ENCODE measurements around the gene NMT1.
A peak's percentile ranks its signal among the peaks of the same experiment; 100 is the strongest.

NMT1 gene

DNA sequence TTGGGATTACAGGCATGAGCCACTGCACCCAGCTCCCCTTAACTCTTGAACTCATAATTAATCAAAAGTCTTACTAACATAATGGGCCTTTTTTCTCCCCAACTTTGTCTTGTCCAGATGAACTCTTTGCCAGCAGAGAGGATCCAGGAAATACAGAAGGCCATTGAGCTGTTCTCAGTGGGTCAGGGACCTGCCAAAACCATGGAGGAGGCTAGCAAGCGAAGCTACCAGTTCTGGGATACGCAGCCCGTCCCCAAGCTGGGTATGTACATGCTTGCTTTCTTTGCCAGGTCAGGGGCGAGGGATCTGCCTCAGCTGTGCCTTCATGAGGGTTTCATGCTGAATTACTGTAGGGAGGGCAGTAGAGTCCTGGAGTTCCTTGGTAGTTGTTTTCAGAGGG, 25.3 kb downstream of the NMT1 start:
- no peak for DNase-seq

DNA sequence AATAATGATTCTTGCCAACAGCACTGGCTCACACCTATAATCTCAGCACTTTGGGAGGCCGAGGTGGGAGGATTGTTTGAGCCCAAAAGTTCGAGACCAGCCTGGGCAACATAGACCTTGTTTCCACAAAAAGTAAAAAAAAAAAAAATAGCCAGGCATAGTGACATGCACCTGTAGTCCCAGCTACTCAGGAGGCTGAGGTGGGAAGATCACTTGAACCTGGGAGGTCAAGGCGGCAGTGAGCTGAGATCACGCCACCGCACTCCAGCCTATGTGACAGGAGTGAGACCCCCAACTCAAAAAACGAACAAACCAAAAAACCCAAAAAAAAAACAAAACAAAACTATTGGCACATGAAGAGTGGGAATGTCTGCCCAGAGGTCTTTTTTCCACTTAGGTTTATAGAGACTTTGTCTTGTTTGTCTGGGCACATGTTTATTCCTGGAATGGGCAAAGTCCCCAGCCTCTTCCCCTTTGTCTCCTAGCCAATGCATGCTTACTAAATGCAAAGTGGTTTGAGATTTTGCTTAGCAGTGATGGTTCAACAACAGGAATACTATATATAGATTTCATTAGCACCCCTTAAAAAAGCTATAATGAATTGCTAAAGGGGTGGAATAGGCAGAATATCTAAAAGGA, 25.9 kb downstream of the NMT1 start:
- no peak for DNase-seq

DNA sequence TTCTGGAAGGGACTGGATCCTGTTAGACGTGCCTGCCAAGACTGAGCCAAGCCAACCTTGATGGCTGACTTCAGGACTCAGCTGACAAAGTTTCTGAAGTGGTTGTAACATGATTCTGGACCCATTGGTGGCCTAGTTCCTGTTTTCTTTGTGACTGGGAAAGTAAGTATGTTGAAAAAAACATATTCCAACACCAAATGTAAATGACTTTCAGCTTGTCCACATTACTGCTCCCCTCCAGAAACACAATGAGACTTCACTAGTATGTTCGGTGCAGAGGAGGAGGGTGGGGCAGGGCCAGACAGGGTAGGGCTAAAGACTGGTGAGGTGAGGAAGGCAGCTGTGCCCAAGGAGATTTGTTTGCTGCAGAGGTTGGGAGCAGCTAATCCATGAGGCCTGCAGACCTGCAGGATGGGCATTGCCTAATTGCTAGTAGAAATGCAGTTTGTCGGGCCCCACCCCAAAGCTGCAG, 26.4 kb downstream of the NMT1 start:
- no peak for DNase-seq

DNA sequence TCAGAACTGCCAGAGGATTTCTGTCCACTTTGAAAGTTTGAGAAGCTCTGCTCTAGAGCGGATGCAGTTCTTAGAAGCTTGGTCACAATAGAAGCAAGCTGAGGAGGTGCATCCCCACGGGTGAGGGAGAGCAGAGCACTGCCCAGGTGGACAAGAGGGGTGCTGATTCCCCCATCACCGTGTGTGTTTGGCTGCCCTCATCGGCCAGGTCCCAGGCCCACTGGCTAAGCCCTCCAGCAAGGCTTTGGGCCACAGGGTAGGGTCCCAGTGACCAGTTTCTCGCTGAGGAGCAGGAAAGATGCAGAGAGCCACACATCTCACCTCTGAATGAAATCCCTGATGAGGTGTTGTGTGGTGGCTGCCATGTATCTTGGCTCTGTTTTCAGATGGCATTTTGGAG, 26.9 kb downstream of the NMT1 start:
- no peak for DNase-seq

DNA sequence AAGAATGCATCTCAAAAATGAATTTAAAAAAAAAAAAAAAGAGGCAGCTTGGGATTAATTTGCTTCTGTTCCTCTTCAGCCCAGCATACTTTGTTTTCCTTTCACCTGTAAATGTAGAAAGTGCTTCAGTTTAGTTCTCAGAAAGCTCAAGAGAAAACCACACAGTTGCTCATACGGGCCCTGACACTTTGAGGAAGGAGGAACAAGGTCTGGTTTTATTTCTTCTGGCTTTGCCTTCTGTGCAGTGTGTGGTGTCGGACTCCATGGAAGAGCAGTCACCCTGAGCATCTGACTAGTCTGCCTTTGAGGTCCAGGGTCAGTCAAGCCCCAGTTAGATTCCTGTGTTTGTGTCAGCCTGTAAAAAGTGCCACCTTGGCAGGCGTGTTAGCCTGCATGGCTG, 27.6 kb downstream of the NMT1 start:
- DNase-seq: no peak

DNA sequence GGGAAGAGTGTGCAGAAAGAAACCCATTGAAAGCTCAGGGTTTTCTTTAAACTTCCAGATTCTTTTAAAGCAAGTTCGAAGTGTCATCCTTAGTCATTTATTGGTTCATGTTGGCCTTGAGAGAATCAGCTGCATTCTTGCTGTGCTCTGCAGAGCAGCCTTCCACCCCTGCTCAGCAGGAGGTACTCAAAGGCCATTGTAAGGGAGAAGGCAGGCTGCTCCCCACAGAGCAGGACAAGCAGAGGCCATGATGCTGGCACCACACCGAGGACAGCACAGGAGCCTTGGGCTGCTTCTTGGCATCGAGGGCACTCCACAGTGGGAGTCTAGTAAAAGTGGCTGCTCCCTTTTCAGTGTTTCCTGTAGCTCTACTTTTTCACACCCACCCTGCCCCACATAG, 29.6 kb downstream of the NMT1 start:
- DNase-seq: no peak

DNA sequence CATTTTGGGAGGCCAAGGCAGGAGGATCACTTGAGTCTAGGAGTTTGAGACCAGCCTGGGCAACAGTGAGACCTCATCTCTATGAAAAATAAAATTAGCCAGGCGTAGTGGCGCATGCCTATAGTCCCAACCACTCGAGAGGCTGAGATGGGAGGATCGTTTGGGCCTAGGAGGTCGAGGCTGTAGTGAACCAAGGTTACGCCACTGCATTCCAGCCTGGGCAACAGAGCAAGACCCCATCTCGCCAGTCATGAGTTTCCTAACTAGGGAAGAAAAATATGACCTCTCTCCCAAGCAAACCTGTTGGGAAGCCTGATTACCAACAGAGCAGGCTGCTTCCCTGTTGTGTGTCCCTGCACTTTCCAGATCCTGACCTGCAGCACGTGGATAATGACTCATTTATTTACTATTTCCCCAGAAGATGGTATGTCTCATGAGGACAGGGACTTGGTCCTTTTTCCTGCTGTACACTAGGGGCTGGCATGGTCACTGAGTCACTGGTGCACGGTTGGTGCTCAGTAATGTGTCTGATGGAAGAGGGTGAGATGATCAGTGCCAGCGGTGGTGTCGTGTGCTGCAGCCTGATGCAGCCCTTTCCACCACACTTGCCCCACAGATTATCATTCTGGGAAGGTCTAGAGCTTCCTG, 30.8 kb downstream of the NMT1 start:
- DNase-seq: no peak

DNA sequence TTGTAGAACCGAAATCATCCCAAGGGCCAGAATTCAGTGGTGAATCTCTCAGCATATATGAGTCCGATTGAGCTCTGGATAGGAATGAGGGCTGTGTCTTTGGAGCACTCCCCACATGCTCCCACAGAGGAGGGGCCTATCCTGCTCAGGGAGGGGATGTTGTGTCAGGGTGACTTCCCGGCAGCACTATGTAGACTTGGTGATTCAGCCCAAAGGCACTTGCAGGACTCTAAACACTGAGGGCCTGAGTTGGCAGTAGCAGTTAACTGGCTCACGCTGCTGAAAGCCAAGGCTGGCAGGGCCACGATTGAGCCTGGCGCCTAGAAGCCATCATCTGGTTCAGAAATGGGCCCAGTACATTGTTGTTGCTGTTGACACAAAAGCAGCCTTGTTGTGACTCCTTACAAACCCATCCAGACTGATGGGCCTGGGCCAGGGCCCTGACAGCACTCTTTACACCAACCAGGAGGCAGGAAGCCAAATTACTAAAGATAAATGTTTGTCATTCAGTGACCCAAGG, 31.9 kb downstream of the NMT1 start:
- no peak for DNase-seq

DNA sequence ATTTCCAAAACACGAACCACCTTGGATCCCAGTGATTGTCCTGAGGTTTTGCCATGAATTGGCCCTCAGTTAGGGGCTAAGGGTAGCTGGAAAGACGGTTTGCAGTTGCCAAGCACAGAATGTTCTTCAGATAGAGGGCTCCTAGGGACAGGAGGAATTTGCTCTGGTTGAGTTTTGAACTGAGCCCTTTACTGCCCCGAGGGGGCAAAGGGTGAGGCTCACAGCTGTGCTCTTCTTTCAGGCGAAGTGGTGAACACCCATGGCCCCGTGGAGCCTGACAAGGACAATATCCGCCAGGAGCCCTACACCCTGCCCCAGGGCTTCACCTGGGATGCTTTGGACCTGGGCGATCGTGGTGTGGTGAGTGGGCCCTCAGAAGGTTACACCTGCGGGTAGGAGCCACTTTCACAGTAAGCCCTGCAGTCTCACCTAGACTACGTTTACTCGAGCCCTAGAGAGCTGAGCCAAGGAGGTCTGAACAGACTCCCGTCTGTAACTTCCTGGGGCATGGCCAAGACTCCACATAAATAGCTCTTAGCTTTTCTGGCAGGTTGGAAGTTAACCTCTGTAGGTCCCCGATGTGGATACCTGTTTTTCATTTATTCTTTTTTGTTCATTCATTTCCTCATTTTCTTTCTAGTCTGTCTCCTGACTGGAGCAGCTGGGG, 32.5 kb downstream of the NMT1 start:
- no peak for DNase-seq

DNA sequence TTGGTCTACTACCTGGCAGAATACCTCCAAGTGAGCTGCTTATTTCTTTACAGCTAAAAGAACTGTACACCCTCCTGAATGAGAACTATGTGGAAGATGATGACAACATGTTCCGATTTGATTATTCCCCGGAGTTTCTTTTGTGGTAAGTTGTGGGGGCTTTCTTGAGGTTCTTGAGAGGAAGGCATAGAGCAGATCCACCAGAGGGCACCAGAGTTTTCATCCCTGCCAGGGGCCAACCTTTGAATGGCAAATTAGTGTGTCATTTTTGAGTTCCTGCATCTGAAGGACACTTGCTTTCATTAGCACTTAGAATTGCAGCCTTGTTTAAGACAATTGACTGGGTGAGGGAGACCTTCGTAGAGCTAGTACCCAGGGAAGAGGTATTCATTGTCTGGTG, 35.0 kb downstream of the NMT1 start:
- DNase-seq: peak; percentile 68

DNA sequence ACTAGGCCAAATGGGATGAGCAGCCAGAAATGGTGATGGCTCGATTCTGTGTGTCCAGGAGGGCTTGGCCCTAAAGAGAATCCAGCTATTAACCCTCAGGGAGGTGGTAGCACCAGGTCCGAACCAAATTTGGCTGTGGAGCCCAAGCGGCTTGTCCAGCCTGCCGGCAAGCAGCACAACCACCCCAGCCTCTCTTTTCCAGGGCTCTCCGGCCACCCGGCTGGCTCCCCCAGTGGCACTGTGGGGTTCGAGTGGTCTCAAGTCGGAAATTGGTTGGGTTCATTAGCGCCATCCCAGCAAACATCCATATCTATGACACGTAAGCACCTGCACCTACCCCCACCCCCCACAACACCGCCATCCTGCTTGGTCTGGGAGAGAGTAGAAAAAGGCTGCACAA, 35.8 kb downstream of the NMT1 start:
- no peak for DNase-seq

DNA sequence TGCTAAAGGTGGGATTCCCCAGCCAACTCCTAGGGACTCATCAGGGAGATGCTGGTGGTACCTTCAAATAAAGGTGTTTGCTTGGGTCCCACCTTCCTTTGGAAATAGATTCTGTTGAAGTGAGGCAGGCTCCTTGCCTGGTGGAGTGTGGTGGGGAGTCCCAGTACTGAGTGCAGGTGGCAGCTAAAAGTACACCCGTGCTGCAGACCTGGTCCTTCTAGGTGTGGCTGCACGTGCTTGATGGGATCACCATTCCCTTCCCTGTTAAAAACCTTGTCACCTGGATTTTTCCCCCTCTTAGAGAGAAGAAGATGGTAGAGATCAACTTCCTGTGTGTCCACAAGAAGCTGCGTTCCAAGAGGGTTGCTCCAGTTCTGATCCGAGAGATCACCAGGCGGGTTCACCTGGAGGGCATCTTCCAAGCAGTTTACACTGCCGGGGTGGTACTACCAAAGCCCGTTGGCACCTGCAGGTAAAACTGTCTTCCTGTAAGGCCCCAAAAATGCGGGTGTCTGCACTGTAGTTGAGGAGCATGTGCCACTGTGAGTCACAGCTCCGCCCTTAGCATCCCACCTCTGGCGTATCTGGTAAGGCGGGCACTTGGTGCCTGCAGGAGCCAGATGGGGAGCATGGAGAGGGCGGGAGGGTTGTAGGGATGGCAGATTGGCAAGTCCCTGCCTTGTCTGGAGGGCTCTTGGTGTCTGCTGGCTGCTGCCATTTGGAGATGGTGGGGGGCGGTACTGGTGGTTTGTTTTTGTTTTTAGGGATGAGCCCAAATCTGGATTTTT, 37.2 kb downstream of the NMT1 start:
- DNase-seq: no peak

DNA sequence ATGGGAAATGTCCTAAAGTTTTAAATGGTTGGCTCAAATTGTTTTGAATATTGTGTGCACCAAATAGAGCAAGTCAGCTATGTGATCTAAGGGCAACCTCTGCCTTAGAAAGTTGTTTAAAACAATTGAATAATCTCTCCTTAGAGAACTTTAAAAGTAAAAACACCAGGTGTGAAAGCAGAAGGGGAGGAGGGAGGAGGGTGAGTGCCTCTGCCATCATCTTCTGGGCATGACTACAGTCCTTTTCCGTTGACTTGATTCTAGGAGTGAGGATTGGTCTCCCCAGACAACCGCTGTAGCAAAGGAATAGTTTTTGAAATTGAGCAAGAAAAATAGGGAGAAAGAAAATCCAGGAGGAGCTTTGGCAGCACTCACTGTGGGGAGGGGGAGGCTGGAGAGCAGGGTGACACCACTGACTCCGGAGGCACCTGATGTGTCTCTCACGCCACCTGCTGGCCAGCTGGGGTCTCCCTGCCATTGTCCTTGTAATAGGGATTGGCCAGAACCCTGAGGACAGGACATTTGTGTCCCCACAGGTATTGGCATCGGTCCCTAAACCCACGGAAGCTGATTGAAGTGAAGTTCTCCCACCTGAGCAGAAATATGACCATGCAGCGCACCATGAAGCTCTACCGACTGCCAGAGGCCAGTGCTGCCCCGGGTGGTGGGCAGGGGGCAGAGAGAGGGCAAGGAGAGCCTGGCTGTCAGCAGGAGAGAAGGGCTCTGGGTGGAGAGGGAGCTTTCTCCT, 37.9 kb downstream of the NMT1 start:
- peak; percentile 85 for DNase-seq

DNA sequence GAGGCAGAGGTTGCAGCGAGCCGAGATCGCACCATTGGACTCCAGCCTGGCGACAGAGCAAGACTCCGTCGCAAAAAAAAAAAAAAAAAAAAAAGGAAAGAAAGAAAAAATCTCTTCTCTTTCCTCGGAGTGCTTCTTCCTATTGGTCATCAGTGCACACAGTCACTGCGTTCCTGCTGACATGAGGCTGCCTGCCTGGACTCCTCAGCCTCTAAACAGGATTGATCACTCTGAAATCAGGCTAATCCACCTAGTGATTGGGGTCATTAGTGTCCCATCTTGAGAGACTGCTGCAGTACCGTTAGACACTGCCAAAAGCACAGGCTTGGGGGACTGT, 40.4 kb downstream of the NMT1 start:
- no peak for DNase-seq

DNA sequence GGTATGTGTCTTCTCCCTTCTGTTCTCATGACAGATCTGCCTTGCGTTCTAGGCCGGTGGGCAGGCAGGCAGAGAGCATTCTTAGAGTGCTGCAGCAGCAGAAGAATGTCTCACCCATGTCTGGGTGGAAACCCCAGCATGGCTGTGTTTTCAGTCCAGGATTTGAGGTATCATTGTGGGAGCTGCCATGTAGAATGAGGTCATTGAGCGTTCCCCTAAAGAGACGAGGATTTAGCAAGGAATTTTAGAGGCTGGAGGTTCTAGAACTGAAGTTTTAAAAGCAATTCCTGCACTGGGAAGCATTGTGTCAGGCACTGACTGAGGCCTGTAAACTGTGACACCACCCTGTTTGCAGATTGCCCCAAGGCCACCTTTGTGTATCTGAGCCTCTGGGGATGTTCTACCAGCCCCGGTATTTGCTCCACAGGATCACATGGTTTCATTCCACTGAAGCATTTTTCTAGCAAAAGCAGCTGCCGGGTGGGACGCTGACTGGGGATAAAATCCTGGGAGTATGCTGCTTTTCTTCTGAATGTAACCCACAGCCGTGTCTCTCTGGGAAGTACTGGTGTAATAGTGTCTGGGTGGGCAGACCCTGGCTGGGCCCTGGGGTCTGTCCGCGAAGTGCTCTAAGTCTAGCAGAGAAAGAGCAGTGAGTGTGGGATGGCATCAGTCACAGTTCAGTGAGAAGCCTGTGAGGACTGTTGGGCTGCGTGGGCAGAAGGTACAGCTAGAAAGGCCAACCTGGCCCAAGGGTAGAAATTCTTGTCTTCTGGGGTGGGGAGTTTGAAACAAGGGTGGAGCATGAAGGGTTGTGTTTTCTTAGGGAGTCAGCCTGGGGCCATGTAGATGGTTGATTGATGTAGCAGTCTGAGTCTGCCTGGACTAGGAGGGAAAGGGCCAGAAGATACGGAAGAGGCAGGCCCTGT, 41.0 kb downstream of the NMT1 start:
- no peak for DNase-seq

DNA sequence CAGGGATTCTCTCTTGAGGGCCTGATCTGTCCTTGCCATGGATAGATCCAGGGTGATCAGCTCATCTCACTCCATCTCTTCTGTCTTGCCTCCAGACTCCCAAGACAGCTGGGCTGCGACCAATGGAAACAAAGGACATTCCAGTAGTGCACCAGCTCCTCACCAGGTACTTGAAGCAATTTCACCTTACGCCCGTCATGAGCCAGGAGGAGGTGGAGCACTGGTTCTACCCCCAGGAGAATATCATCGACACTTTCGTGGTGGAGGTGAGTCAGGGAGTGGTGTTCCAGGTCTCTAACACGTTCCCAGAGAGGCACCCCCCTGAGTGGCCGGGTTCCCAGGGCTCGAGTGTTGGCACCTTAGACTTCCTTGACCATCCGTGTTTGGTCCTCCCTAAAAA, 41.7 kb downstream of the NMT1 start:
- no peak for DNase-seq

DNA sequence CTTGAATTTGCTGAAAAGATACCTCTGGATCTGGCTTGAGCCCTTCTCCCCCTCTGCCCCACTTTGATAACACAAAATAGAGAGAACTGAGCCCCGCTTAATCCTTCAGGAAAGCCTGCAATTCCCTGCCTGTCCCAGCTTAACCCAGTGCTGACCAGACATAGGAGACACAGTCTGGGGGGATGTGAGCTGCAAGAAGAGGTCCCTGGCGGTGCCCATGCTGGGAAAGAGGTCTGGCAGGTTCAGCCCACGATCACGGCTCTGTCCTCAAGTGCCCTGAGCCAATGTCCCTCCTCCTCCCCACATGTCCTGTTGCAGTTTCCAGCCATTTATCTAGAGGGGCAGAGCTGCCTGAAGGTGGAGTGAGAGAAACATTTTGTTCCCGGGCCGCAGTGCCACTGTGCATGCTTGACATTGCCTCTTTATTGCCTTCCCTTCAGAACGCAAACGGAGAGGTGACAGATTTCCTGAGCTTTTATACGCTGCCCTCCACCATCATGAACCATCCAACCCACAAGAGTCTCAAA, 42.2 kb downstream of the NMT1 start:
- no peak for DNase-seq

DNA sequence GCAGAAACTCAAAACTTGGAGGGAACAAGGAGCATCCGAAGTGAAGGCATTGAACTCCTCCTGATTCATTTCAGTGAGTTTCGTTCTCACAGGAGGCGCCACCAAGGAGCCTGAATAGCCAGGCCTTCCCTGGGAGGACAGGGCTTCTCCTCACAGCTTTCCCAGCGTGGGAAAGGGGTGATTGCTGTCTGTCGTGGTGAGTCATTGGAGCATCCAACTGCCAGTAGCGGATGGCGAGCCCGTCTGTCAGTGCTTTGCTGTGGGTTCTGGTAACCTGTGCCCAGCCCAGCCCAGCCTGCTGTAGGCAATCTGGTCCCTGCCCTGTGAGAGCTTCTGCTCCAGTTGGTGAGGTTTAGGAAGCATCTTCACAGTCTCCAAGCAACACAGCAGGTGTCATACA, 42.9 kb downstream of the NMT1 start:
- no peak for DNase-seq

DNA sequence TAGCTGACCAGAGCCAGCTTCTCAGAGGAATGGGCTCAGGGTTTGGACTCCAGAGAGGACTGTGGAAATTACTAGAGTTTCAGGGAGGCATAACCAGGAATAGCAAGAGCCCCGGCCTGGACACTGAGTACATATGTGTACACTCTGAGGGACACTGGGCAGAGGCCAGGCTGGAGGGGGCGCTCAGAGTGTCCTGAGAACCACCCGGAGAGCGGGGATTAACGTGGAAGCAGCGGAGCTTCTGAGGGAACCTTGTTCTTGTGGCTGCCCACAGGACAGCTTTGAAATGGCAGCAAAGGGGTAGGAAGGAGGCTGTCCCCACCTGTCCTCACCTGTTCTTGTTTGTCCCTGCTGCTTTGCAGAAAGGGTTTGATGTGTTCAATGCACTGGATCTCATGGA, 43.4 kb downstream of the NMT1 start:
- no peak for DNase-seq

DNA sequence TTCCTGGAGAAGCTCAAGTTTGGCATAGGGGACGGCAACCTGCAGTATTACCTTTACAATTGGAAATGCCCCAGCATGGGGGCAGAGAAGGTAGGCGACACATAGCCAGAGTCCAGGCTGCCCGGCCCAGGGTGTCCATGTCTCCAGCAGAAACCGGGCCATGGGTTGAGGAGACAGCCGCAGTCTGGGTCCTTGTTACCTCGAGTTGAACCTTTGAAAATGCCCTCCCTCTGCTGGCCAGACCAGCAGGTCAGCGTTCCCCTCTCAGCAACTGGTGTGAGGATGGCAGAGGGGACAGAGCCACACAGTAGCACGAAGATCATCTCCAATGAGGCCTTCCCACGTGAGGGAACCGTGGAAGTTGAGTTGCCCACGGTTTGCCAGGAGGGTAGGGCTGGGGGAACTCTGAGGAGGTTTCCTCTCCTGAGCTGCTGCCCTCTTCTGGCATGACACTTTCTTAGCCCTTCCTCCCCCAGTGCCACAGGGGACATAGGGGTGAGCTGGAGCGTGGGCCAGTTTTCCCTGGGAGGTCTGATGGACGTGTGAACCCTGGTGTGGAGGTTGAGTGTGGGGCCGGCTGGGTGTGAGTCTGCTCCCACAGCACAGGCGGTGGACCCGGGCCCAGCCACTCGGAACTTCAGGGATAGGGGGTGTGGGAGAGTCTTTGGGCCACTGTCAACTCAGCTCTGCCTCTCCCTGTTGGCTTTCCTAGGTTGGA, 43.9 kb downstream of the NMT1 start:
- DNase-seq: no peak

DNA sequence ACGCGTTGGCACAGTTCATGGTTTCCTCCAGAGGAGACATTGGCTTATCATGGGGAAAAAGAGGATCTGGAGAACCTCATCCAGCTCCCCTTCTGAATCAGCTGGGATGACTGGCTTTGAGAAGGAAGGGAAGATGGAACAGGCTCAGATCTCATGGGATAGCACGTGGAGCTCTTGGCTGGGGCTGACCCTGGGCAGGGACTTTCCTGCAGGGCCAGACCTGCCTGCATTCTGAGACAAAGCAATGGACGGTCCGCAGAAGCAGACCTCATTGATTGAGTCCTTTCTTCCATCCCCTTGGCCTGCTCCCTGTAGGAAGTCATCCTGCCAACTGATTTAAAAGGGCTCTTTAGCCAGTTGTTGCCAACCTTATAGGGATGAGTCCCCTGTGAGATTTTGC, 45.0 kb downstream of the NMT1 start:
- DNase-seq: no peak

Data from hematopoietic multipotent progenitor cell treated with erythropoietin and hydrocortisone succinate and interleukin-3 and kit ligand, for 6 days (in vitro differentiated cells).